ENCODE measurements around the gene NT5C1B. TPM values are rescaled to one million over a fixed set of nuclear protein-coding genes. Genes with fewer than 3 reads are reported as not detected.

Gene NT5C1B
- total and polyA plus RNA-seq, 10 donors, result not detected

DNA sequence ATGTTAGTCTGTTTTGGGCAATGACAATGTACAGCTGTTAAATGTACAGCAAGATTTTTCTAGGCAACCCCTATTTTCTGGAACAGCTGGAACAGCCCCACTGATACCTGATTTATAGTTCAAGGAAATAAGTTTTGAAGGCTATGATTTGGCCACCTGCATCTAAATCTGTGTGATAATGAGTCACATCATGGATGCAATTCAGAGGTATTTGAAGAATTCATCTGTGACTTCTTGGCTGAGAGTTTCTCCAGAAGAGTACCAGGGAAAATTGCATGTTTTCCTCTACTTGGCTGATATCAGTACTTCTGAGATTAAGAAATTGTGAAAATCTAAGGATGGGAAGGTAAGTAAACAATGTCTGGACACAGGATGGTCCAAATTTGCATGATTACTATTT lies 40.7 kb upstream of the NT5C1B start:
- intact Hi-C loops (cut with DNase I; ENCODE audit: low total_unique reads), result no loop called here
- no peak overlapping the region for H3K27ac ChIP-seq
- no peaks in the 10 kb centered on the region for H3K27me3 ChIP-seq (replicated peaks in 1 of 7)
- no peak for DNase-seq
- H3K4me1 ChIP-seq, result no peaks in the 10 kb centered on the region
- H3K36me3 ChIP-seq, result no peaks in the 10 kb centered on the region
- H3K9me3 ChIP-seq, result peaks cover 0 to 42% (median 38%) of the 10 kb centered on the region in 8 donors
- TF ChIP-seq POLR2A (IDR thresholded peaks at IDR 0.05) (no peak), POLR2AphosphoS5 (IDR thresholded peaks at IDR 0.05) (no peak)
- TF ChIP-seq, protein P1, sequence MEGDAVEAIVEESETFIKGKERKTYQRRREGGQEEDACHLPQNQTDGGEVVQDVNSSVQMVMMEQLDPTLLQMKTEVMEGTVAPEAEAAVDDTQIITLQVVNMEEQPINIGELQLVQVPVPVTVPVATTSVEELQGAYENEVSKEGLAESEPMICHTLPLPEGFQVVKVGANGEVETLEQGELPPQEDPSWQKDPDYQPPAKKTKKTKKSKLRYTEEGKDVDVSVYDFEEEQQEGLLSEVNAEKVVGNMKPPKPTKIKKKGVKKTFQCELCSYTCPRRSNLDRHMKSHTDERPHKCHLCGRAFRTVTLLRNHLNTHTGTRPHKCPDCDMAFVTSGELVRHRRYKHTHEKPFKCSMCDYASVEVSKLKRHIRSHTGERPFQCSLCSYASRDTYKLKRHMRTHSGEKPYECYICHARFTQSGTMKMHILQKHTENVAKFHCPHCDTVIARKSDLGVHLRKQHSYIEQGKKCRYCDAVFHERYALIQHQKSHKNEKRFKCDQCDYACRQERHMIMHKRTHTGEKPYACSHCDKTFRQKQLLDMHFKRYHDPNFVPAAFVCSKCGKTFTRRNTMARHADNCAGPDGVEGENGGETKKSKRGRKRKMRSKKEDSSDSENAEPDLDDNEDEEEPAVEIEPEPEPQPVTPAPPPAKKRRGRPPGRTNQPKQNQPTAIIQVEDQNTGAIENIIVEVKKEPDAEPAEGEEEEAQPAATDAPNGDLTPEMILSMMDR (IDR thresholded peaks at IDR 0.05 in 8 of 11, conservative IDR thresholded peaks at IDR 0.05 in 3 of 11), result no peak
- no peak overlapping the region for H3K4me3 ChIP-seq

DNA sequence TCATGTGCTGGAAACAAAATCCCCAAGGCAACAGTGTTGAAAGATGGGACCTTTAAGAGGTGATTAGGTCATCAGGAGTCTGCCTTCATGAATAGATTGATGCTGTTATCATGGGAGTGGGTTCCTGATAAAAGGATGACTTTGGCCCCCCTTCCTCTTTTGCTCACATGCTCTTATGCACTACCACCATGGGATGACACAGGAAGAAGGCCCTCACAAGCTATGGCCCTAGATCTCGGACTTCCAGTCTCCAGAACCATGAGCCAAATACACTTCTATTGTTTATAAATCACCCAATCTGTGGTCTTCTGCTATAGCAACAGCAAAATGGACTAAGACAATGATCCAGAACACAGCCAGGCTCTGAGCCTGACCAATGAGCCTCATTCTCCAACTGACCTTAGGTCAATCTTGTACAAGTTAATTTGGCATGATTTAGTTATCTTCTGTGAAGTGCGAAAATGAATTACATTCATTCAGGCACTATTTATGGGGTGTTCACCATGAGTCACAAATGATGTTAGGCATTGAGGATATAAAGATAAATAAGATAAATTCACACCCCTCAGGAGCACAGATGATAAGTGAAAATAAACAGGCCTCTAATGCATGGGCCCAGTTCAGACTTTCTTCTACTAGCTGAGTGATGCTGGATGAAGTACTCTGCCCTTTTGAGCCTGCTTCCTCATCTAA lies 37.7 kb upstream of the NT5C1B start:
- intact Hi-C loops (cut with DNase I; ENCODE audit: low total_unique reads), result no loop called here
- no peak overlapping the region for H3K27ac ChIP-seq
- WGBS, 5 donors, result 77 to 86% (median 79%) methylated on average over 2 of the region's 2 CpGs

GRCh38 chr2:18626256-18626668 lies 36.9 kb upstream of the NT5C1B start:
- Histone ChIP-seq H3K4me1 (no peaks in the 10 kb centered on the region), H3K27me3 (replicated peaks in 1 of 7) (no peaks in the 10 kb centered on the region), H3K9me3 (peaks cover 0 to 3% (median under 1%) of the 10 kb centered on the region in 8 donors), H3K36me3 (no peaks in the 10 kb centered on the region), H3K27ac (no peak overlapping the region), H3K4me3 (no peak overlapping the region)
- TF ChIP-seq, protein P1 (IDR thresholded peaks at IDR 0.05 in 8 of 11, conservative IDR thresholded peaks at IDR 0.05 in 3 of 11), result no peak
- no peak for TF ChIP-seq POLR2A (IDR thresholded peaks at IDR 0.05)
- 64 to 85% (median 76%) methylated on average over 2 of the region's 2 CpGs for WGBS, 5 donors
- DNase-seq, result no peak
- intact Hi-C loops (cut with DNase I; ENCODE audit: low total_unique reads), result no loop called here

More for the DNA sequence above, 37.7 kb upstream of the NT5C1B start:
- TF ChIP-seq, protein P1 (IDR thresholded peaks at IDR 0.05 in 8 of 11, conservative IDR thresholded peaks at IDR 0.05 in 3 of 11), result no peak
- TF ChIP-seq POLR2A (IDR thresholded peaks at IDR 0.05), result no peak
- no peak for TF ChIP-seq POLR2AphosphoS5 (IDR thresholded peaks at IDR 0.05)
- peaks cover 0 to 12% (median 9%) of the 10 kb centered on the region in 8 donors for H3K9me3 ChIP-seq
- no peaks in the 10 kb centered on the region for H3K27me3 ChIP-seq (replicated peaks in 1 of 7)
- H3K4me3 ChIP-seq, result no peak overlapping the region
- H3K36me3 ChIP-seq, result no peaks in the 10 kb centered on the region
- H3K4me1 ChIP-seq, result no peaks in the 10 kb centered on the region
- DNase-seq, result no peak

DNA sequence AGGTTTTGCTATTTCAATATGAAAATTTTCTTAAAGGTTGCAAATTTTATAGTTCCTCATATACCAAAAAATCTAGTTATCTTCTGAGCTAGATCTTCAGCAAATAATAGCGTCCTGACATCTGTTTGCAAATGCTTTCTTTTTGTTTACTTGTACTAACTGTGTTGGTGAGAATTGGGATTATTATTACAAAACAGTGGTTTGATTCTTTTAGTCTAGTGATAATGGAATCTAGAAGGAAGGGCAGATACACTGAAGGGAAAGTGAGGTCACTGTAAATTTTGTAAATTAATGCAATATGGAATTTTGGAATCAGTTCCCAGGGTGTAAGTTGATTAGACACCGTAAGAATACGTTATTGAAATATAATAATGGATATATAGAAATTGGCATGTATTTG lies 36.2 kb upstream of the NT5C1B start:
- Histone ChIP-seq H3K36me3 (no peaks in the 10 kb centered on the region), H3K9me3 (no peaks in the 10 kb centered on the region), H3K4me1 (no peaks in the 10 kb centered on the region), H3K27me3 (replicated peaks in 1 of 7) (no peaks in the 10 kb centered on the region), H3K4me3 (no peak overlapping the region), H3K27ac (no peak overlapping the region)
- TF ChIP-seq POLR2AphosphoS5 (IDR thresholded peaks at IDR 0.05) (no peak), POLR2A (IDR thresholded peaks at IDR 0.05) (no peak)
- TF ChIP-seq, protein P1 (IDR thresholded peaks at IDR 0.05 in 8 of 11, conservative IDR thresholded peaks at IDR 0.05 in 3 of 11), result no peak
- 64 to 91% (median 83%) methylated on average over 3 of the region's 3 CpGs for WGBS, 5 donors
- DNase-seq, result no peak
- intact Hi-C loops (cut with DNase I; ENCODE audit: low total_unique reads), result no loop called here
